ENCODE data around the gene LYPD6B. TPM values are rescaled to one million over a fixed set of nuclear protein-coding genes. Genes with fewer than 3 reads are reported as not detected.

Gene LYPD6B
- total RNA-seq, 1 donor from 2014 or later = not detected

- no peak for DNase-seq (ENCODE audit: low read depth, low spot score)
- no peak overlapping the region for H3K27ac Mint-ChIP-seq (ENCODE audit: unreplicated experiment)
- H3K27me3 Mint-ChIP-seq (ENCODE audit: low read depth) = no peaks in the 10 kb centered on the region
- H3K4me3 Mint-ChIP-seq = no peak overlapping the region
- no peaks in the 10 kb centered on the region for H3K36me3 Mint-ChIP-seq (ENCODE audit: low read depth)
- TF ChIP-seq CTCF (conservative IDR thresholded peaks at IDR 0.05) = no peak
- H3K4me1 Mint-ChIP-seq = no peaks in the 10 kb centered on the region
- H3K9me3 Mint-ChIP-seq = no peaks in the 10 kb centered on the region
Measured at GRCh38 chr2:149061133-149061745, 22.7 kb downstream of the LYPD6B start.

- no peaks in the 10 kb centered on the region for H3K27me3 Mint-ChIP-seq (ENCODE audit: low read depth)
- no peak overlapping the region for H3K4me3 Mint-ChIP-seq
- no peaks in the 10 kb centered on the region for H3K4me1 Mint-ChIP-seq
- H3K9me3 Mint-ChIP-seq = peaks cover 3% of the 10 kb centered on the region
- H3K36me3 Mint-ChIP-seq (ENCODE audit: low read depth) = no peaks in the 10 kb centered on the region
- TF ChIP-seq CTCF (conservative IDR thresholded peaks at IDR 0.05) = no peak
- DNase-seq (ENCODE audit: low read depth, low spot score) = no peak
- H3K27ac Mint-ChIP-seq (ENCODE audit: unreplicated experiment) = no peak overlapping the region
Measured at GRCh38 chr2:149062531-149062930, 24.0 kb downstream of the LYPD6B start.

- Mint-ChIP-seq H3K36me3 (ENCODE audit: low read depth) (no peaks in the 10 kb centered on the region), H3K9me3 (peaks cover 3% of the 10 kb centered on the region), H3K27ac (ENCODE audit: unreplicated experiment) (no peak overlapping the region), H3K4me1 (no peaks in the 10 kb centered on the region), H3K27me3 (ENCODE audit: low read depth) (no peaks in the 10 kb centered on the region), H3K4me3 (no peak overlapping the region)
- no peak for DNase-seq (ENCODE audit: low read depth, low spot score)
- no peak for TF ChIP-seq CTCF (conservative IDR thresholded peaks at IDR 0.05)
Measured at GRCh38 chr2:149063177-149063576, 24.7 kb downstream of the LYPD6B start.

GRCh38 chr2:149064365-149064841 is 25.9 kb downstream of the LYPD6B start:
- no peak for TF ChIP-seq CTCF (conservative IDR thresholded peaks at IDR 0.05)
- Mint-ChIP-seq H3K36me3 (ENCODE audit: low read depth) (no peaks in the 10 kb centered on the region), H3K4me1 (no peaks in the 10 kb centered on the region), H3K9me3 (peaks cover 3% of the 10 kb centered on the region), H3K27ac (ENCODE audit: unreplicated experiment) (no peak overlapping the region), H3K4me3 (no peak overlapping the region), H3K27me3 (ENCODE audit: low read depth) (no peaks in the 10 kb centered on the region)
- no peak for DNase-seq (ENCODE audit: low read depth, low spot score)

GRCh38 chr2:149064856-149065630 is 26.5 kb downstream of the LYPD6B start:
- Mint-ChIP-seq H3K27me3 (ENCODE audit: low read depth) (no peaks in the 10 kb centered on the region), H3K27ac (ENCODE audit: unreplicated experiment) (no peak overlapping the region), H3K9me3 (peaks cover 3% of the 10 kb centered on the region), H3K36me3 (ENCODE audit: low read depth) (no peaks in the 10 kb centered on the region), H3K4me1 (no peaks in the 10 kb centered on the region), H3K4me3 (no peak overlapping the region)
- no peak for DNase-seq (ENCODE audit: low read depth, low spot score)
- no peak for TF ChIP-seq CTCF (conservative IDR thresholded peaks at IDR 0.05)

All from neural crest cell (in vitro differentiated cells).